GM18508 (cell line): ENCODE data around the gene POSTN.
"Not testable (repeated sequence)": the region's sequence is repeated elsewhere in the genome, so short reads cannot be mapped to it uniquely, and the experiment has no call there.

Experiments used
- ATAC-seq: cut with Tn5 transposase; IDR thresholded peaks from one replicate; pipeline ENCODE4 v1.9.1; 2021; ENCODE audit warnings: moderate number of reproducible peaks; ENCODE audit not compliant: insufficient read depth, unreplicated experiment

The POSTN gene

GRCh38 chr13:37599519-37599918 lies 951 bp upstream of the POSTN start:
- no peak for ATAC-seq

GRCh38 chr13:37597477-37598025 lies 1.0 kb downstream of the POSTN start:
- no peak for ATAC-seq

- no peak for ATAC-seq
Measured at GRCh38 chr13:37596805-37597204, 1.8 kb downstream of the POSTN start.

- ATAC-seq, result no peak
Measured at GRCh38 chr13:37595162-37595561, 3.4 kb downstream of the POSTN start.

GRCh38 chr13:37594550-37594949 lies 4.0 kb downstream of the POSTN start:
- no peak for ATAC-seq

- not testable (repeated sequence) for ATAC-seq
Measured at GRCh38 chr13:37589381-37589780, 9.2 kb downstream of the POSTN start.

GRCh38 chr13:37587236-37587635 lies 11.3 kb downstream of the POSTN start:
- no peak for ATAC-seq

GRCh38 chr13:37586164-37586563 lies 12.4 kb downstream of the POSTN start:
- ATAC-seq, result no peak

GRCh38 chr13:37585541-37585940 lies 13.0 kb downstream of the POSTN start:
- no peak for ATAC-seq

- ATAC-seq, result no peak
Measured at GRCh38 chr13:37576601-37577000, 22.0 kb downstream of the POSTN start.

GRCh38 chr13:37565425-37565824 lies 33.1 kb downstream of the POSTN start:
- ATAC-seq, result no peak

- no peak for ATAC-seq
Measured at GRCh38 chr13:37561031-37561430, 37.5 kb downstream of the POSTN start.

GRCh38 chr13:37560526-37560925 lies 38.0 kb downstream of the POSTN start:
- ATAC-seq, result no peak

GRCh38 chr13:37558766-37559165 lies 39.8 kb downstream of the POSTN start:
- not testable (repeated sequence) for ATAC-seq

- ATAC-seq, result no peak
Measured at GRCh38 chr13:37546087-37546486, 52.5 kb downstream of the POSTN start.

GRCh38 chr13:37544995-37545394 lies 53.6 kb downstream of the POSTN start:
- no peak for ATAC-seq

GRCh38 chr13:37539976-37540605 lies 58.5 kb downstream of the POSTN start:
- ATAC-seq, result no peak

- no peak for ATAC-seq
Measured at GRCh38 chr13:37539170-37539569, 59.4 kb downstream of the POSTN start.

- ATAC-seq, result no peak
Measured at GRCh38 chr13:37535501-37535900, 63.1 kb downstream of the POSTN start.

- no peak for ATAC-seq
Measured at GRCh38 chr13:37534676-37535075, 63.9 kb downstream of the POSTN start.

GRCh38 chr13:37534181-37534580 lies 64.4 kb downstream of the POSTN start:
- no peak for ATAC-seq

- ATAC-seq, result no peak
Measured at GRCh38 chr13:37531049-37531448, 67.5 kb downstream of the POSTN start.
